Left lobe of liver (tissue), 2 donors: ENCODE data around the gene WWOX. TPM values are rescaled to one million over a fixed set of nuclear protein-coding genes. Genes with fewer than 3 reads are reported as not detected.

Experiments
- ATAC-seq: fragments of 200-7000 bp; cut with Tn5 transposase; one replicate; pipeline ENCODE4 v1.9.1; 2020; ENCODE audit warnings: mild to moderate bottlenecking, moderate library complexity
- DNase-seq: peaks from one replicate; pipeline ENCODE4 v3.0.0-alpha.2; 2020; ENCODE audit warnings: low spot score
- total RNA-seq: library from RNA; stranded (reverse); gene quantifications from one replicate; pipeline ENCODE4 v1.2.1, GENCODE V29; 2021
- donor health status: DM: no; HTN: no; CAD: no; lungs with moderate emphysema.
- donor health status: DM: no; HTN: yes; CAD: no.

Gene WWOX
- total RNA-seq, 1 donor from 2014 or later = 15.1 TPM

DNA sequence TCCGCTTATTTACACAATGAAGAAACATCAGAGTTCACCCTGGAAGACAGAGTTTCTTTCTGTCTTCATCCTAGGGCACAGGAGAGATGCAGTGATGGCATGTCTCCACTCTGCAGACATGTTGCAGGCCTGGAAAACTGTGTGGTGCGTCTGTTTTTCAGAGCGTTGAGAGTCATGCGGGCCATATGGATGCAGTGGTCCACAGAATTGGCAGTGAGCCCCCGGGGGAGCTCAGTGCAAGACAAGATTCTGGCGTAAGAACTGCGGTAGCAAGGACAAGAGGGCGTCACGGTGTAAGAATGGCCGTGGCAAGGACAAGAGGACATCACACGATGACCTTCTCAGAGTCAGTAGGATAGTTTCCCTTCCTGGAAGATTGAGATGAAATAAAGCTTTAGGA, 847.1 kb downstream of the WWOX start:
- ATAC-seq (no peak), DNase-seq (no peak)

DNA sequence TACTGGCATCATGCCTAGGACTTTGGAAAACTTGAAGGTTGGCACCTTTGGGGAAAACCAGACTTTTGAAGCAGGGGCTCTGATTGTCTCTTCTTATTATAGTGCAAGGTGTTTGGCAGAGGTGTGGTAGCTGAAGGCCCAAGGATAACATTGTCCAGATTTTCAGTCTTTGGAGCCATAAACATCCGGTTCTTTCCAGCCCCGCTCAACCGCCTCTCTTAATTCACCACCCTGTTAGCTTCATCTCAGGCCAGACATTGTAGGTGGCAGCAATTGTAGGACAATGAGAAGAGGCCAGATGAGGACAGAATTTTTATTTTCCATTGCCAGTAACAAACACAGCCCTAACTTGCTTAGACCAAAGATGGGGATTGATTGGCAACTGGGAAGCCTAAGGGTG, 851.3 kb downstream of the WWOX start:
- no peak for ATAC-seq

DNA sequence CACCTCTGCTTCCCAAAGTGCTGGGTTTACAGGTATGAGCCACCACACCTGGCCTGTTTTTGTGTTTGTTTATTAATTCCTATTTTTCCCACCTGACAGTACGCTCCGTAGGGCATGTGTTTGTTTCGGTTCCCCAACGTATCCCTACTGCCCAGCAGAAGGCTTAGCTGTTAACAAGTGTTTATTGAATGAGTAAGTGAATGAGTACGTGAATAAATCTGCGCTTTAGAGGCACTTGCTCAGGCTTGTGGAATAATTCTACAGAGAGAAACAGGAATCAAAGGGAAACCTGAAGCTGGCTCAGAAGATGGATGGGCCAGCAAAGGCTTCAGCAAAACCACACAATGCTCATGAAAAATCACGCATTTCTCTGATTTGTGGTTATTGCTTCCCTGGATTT, 853.2 kb downstream of the WWOX start:
- no peak for DNase-seq
- ATAC-seq = no peak

More for the DNA sequence above, 851.3 kb downstream of the WWOX start:
- no peak for DNase-seq

DNA sequence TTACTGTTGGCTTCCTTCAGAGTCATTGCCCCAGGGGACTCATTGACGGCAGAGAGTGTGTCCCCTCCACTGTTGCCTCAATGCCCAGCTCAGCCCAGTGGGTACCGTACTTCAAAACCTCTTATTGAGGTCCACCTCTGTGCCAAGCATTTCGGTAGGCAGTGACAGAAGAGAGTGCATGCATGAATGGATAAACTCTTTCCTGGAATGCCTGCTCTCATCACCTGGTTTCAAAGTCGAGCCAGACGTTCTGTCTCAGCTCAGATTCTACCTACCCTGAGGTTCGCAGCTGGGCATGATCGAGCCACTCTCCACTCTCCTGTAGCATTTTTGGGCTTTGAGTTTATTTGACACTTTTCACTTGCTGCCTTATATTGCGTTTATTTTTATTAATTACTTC, 854.1 kb downstream of the WWOX start:
- DNase-seq = no peak
- no peak for ATAC-seq

DNA sequence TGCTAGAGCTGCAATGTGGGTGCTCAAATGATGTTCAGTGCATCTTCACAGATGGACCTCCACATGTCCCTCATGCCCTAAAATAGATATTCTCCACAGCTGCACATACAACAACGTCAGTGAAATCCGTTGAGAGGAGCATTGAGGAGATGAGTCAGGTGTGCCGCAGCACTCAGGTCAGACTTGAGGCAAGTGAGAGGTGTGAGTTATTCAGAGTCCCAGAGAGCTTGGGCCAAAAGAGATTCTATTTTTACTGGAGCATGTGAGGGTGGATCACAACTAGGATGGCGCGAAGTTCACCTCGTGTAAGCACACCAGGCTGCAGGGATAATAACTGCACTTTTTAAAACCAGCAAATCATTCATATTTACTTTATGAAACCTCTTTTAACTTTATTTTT, 855.8 kb downstream of the WWOX start:
- DNase-seq = no peak

DNA sequence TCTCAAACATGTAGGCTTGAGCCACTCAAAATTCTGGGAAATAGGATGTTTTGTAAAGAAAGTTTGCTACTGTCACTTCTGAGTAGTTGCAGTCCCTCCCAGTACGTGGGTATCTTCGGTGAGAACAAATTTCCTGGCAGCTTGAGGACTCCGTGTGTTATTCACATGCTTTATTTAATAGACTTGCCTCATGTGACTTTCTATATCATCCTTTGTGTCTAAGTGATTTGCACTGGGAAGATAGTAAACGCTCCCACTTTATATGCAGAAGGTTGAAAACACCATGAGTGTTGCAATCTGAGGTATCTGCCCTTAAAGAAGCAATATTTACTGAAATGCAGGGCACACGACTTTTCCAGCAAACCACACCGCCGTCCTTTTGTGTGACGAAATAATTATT, 857.4 kb downstream of the WWOX start:
- ATAC-seq (no peak), DNase-seq (no peak)

More for the DNA sequence above, 855.8 kb downstream of the WWOX start:
- no peak for ATAC-seq

DNA sequence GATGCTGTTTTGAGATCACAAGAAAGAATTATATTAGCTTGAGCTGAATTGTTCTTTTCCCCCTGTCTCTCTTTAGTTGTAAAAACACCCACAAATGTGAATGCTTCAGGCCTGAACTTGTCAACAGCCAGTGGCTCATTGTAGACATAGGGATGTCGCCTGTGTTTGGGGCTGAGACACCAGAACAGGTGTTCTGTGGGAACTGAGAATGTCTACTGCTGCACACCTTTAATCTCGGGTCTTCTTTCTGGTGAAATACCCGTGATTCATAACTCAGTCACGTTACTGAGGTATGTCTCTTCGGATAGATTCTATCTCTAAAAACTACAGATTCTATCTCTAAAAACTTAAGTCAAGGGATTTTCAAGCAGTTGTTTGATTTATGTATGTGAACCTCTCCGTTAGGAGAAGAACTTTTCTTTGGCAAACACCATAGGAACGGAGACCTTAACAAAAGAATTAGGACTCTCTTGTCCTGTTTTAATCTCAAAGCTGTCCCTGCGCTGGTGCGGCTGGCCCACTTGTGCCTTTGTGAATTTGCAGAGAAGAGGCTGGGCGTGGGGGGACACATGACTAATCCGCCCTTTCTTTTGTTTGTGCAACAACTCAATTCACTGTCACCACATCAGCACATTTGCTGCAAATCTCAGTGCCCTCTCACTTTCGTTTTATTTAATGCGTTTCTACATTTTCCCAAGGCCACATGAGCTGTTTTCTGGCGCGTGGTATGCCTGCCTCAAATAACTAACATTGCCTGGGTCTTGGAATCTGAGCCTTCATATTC, 858.1 kb downstream of the WWOX start:
- no peak for DNase-seq
- no peak for ATAC-seq

DNA sequence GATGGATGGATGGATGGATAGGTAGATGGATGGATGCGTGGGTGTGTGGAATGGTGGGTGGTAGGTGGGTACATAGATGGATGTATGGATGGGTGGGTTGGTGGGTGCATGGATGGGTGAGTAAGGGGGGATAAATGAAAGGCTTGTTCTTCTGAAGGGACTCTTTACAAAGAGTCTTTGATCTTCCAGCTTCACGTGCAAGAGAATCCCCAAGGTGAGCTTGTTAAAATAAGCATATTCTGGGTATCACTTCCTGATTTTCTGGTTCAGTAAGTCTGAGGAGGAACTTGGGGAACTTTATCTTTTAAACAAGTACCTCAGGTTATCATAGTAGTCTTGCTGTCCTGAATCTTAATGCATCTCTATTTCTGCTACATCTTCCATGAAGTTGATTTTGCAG, 862.0 kb downstream of the WWOX start:
- ATAC-seq (no peak), DNase-seq (no peak)

DNA sequence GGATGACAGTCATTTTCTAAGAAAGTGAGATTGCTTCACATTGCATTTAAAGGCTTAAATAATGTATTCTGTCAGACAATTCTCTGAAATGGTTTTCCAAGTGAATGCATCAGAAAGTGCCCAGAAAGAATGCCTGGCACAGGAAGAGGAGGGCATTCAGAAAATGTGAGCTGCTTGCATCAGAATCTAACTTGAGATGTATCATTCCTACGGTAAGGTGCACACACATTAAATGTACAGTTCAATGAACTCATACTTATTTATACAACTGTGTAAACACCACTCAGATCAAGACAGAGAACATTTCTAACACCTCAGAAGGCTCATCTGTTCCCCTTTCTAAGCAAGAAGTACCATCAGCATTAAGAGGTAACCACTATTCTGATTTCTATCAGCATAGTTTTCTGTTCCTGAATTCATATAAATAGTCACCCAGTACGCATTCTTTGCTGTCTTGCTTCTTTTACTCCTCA, 863.0 kb downstream of the WWOX start:
- no peak for DNase-seq
- no peak for ATAC-seq

DNA sequence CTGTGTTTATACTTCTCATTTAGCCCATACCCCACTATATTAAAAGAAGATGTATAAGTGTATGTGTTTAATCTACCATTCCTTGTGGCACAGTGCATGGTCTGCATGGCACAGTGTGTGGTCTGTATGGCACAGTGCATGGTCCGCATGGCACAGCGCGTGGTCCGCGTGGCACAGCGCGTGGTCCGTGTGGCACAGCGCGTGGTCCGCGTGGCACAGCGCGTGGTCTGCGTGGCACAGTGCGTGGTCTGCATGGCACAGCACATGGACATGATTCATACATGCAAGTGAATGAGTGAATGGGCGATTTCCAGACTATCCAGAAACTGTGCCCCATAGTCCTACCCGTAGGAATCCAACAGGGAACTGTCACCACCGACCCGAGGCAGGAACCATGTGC, 868.5 kb downstream of the WWOX start:
- DNase-seq = no peak
- ATAC-seq = no peak

DNA sequence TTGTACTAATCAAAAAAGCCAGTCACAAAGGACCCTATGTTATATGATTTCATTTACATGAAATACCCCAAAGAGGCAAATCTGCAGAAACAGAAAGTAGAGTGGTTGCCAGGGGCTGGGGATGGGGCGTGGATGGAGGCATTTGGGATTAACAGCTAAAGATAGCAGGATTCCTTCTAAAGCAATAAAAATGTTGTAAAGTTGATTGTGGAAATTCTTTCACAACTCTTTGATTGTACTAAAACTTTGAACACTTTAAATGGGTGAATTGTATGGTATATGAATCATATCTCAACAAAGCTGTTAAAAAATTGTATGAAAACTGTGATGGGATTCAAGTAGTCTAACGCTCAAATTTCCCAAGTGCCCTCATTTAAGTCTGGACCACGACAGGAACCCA, 870.3 kb downstream of the WWOX start:
- ATAC-seq (no peak), DNase-seq (no peak)

DNA sequence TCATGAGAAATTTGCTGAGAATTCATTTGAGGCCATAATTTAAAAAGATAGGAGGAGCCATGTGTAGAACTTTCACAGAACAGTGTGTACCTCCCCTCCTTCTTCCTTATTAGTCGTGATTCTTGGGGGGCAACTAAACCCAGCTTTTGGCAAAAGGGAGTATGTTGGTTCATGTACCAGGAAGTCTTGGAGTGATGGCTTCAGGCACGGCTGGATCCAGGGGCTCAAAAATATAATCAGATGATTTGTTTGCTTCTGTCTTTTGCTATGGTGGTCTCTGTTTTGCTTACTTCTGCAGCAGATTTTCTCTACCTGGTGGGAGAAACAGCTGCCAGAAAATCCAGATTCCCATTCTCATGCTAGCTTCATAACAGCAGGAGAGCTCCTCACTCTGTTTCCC, 871.2 kb downstream of the WWOX start:
- no peak for DNase-seq

DNA sequence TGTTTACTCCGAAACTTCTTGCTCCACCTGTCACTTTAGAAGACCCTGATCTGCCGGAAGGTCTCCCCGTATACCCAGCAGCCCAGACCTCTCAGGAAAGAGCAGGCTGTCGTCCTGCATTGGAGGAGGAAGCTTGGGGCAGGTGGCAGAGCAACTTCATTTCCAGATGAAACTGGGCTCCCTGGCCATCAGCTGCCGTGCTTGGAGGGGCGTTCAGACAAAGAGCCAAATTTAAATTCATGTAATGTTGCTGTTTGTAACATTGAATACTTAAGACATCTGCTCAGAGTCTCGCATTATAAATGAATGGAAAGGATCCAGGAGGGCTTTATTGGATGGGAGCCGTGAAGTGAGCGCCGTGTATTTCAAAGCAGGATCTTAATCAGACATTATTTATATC, 872.6 kb downstream of the WWOX start:
- ATAC-seq (no peak), DNase-seq (no peak)

More for the DNA sequence above, 871.2 kb downstream of the WWOX start:
- ATAC-seq = no peak

DNA sequence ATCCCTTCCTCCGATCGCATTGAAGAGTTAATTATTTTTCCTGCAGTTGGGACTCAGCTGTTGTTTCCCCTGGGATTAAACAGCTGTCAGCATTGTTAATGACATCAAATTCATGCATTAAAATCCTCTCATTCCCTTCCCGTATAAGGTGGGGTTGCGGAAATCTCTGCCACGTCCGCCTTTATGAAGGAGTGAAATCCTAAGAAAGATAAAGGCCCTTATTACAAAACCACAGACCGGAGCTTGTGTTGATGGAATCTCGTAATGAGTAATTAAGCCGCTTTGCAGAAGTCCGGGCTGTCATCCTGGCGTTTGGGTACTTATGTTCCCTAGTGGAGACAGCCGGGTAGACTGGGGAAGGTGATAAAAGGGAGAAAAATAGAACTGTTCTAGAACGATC, 873.5 kb downstream of the WWOX start:
- no peak for ATAC-seq
- no peak for DNase-seq

DNA sequence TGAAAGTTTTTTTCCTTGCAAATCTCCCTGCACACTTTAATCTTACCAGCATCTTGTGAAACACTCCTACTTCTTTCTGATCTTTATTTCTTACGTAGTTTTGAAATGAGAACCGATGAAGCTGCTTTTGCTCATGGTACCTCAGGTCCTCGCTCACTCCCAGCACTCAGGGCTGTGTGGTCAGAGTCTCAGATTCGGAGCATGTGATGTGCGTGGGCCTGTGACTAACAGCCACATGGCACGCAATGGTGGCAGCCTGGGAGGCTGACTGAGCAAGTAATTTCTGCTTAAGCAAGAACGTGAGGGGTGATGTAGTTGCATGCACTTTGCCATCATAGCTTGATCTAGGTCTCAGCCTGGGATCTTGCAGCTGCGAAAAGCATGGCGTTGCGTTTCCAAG, 876.8 kb downstream of the WWOX start:
- DNase-seq (no peak), ATAC-seq (no peak)

DNA sequence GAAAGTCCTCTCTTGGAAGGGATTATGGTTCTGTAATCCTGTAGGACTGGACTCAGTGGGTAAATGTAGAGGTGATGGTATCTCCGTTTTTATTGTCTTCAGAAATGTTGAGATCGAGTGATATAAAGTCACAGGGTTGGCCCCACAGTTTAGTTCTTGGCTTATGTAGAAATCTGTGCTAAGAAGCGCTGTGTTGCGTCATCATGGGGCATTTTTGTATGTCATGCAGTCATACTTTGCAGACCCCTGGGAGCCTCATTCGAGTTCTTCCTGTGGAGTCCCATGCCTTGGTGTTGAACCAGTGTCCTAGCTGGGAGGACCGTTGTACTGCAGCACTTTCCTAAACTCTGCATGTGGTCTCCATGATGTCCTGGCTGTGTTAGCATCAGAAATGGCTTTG, 881.4 kb downstream of the WWOX start:
- DNase-seq (no peak), ATAC-seq (no peak)

DNA sequence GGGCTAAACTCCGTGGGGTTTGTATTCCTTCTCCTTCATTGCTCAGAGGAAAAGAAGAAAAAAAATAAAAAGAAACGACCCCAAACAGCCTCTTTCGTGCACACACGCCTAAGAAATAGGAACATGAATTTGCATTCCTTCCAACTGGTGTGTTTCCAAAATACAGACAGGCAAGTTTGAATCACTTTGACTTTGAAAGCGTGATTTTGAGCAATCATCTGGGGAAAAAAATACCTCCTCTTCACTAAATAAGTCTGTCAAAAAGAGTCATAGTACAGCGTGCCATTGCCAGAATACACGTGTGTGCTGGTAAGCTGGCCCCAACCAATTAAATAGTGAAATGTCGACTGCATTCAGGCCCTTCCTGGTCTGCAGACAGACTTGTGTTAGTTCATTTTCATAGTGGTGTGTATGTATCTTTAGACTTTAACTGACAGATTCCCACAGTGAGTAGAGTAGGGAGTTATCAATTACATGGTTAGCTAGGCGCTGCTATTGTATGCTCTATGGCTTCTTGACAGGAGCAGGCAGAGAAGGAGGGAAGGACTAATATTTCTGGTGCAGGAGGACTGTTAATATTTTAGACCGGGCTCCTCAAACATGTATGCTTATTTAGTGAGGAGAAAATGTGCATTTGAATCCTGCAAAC, 882.8 kb downstream of the WWOX start:
- ATAC-seq (no peak), DNase-seq (no peak)

DNA sequence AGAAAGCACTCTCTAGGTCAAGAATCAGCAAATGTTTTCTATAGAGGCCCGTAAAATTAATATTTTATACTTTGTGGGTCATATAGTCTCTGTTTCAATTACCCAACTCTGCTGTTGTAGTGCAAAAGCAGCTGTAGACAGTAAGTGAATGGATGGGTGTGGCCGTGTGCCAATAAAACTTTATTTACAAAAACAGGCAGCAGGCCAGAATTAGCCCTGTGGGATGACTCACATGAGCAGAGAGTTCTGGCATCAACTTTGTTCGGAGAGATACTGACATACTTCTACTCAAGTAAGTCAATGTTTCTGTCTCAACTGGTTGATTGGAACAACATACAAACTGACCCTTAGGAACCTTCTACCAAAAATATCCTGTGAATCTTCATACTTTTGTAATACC, 884.9 kb downstream of the WWOX start:
- ATAC-seq (peak; percentile 48), DNase-seq (peak; percentile 51)

DNA sequence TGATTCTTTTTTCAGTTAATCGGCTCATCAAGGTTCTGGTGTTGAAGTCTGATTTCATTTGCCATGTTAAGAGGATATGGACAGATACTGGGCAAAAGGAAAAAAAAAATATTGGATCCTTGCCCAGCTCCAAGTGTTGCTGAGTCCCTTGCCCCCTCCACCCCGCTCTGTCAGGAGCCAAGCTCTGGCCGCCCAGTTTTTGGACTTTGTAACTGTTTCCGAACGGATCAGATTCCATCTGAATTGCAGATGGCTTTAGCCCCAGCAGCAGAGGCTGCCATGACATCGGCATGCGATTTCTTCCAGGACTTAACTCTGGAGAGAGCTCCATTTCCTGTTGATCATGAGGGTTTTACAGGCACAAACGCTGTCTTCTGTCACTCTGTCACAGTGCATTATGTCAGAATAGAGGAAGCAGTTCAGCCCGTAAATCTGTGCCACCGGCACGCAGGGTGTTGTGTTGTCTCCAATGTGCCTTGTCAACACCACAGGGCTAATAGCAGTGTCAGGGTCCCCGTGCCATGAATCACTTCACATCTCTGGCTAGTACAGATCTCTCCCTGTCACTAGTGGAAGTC, 885.5 kb downstream of the WWOX start:
- DNase-seq = peak; percentile 85
- peak; percentile 94 for ATAC-seq

DNA sequence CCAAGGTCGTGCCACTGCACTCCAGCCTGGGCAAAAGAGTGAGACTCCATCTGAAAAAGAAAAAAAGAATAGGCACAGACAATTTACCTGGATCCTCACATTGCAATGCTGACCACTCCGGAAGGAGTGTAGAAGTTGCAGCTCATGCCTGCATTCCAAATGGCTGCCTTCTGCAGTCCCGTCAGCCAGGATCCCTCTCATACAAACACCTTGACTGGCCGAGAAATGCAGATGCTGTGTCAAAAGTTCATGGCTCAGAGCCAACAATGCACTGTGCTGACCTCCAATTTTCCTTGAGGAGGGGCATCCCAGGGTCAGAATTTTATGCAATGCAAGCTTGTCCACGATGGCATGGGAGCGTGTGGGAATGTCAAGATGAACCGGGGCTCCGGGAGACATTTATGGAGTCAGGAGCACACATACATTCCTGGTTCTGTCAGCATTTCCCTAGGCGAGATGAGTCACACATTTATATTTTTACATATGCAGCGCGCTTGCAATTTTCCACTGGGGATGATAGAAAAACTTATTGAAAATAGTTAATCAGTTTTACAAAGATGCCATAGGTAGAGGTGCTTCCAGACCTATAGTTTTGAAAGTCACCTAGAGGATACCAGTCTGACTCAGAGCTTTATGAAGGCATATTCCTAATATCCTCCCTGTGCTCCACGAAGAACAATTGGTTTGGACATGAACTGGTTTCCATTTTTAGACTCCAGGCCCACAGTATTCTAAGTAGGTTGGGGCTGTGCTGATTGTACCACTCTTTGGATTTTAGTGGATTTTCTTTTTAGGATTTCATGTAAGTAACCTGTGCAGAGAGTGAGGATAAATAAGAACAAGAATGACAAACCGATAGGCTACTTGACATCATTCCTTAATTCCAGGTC, 886.5 kb downstream of the WWOX start:
- ATAC-seq (no peak), DNase-seq (no peak)

DNA sequence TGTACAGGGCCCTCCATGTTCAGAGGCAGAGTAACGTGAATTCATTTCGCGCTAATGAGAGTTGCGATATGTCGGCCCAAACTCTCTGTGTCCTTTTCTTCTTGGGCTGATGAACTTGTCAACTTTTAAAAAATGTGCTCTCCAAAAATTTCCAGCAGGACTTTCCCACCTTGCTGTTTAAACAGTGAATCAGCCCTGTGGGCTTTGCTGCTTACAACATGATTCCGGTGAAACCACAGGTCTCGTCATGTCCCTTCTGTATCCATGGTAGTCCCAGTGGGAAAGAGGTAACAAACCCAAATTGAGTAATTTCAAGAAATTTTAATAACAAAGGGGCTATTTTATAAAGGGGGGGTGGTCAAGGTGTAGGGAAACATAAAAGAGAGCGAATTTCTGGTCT, 888.2 kb downstream of the WWOX start:
- no peak for ATAC-seq
- no peak for DNase-seq
